GM12891 (cell line): ENCODE results near the gene TNFSF4.

ENCODE experiments used
- POLR2A ChIP-seq: IDR thresholded peaks from 2 replicates; pipeline ENCODE4 v1.6.1; 2011; ENCODE audit warnings: low read depth, low read length, control low read depth
- POLR2AphosphoS5 ChIP-seq: IDR thresholded peaks from 2 replicates; pipeline ENCODE4 v1.6.1; 2011; ENCODE audit warnings: low read depth, low read length, control low read depth
- SPI1 ChIP-seq: IDR thresholded peaks from 2 replicates; pipeline ENCODE4 v1.6.1; 2011; ENCODE audit warnings: low read depth, low read length, control low read depth
- TAF1 ChIP-seq: IDR thresholded peaks from 2 replicates; pipeline ENCODE4 v1.6.1; 2011; ENCODE audit warnings: low read depth, low read length, control low read depth

DNA sequence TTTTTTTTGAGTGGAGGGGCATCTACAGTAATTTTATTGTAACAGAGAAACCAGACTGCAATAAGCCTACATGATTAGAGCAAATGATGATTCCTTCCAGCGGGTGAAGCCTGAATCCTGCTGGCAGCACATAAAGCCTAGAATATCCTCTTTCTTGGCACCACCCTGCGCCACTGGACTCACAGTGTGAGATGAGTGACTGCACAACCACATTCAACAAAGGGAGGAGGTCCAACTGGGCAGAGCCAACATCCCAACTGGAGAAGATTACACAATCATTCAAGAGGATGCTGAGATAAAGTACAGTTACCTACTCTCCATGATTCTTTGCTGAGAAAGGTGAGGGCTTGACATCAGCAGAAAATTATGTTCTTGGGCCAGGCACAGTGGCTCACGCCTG is 67.4 kb downstream of the TNFSF4 start:
- TF ChIP-seq POLR2AphosphoS5 (no peak), POLR2A (no peak), SPI1 (no peak), TAF1 (no peak)
